A673 (cell line): ENCODE data around the gene LARP1.

Experiments
- EZH2 ChIP-seq: fragments of 200-600 bp; sonication (generic); IDR thresholded peaks from 2 replicates; pipeline ENCODE4 v1.6.1; 2017; ENCODE audit warnings: borderline replicate concordance, low read depth, mild to moderate bottlenecking, mixed read lengths, antibody characterized with exemption, low read length; ENCODE audit not compliant: poor library complexity, severe bottlenecking
- TF ChIP-seq, protein P1 (sequence below): fragments of 300-800, 200-600 bp; sonication (generic); conservative IDR thresholded peaks from 2 replicates; pipeline ENCODE4 v1.5.1; 2017; ENCODE audit warnings: low read depth, mild to moderate bottlenecking, antibody characterized with exemption, low read length, moderate library complexity, mixed read lengths

DNA sequence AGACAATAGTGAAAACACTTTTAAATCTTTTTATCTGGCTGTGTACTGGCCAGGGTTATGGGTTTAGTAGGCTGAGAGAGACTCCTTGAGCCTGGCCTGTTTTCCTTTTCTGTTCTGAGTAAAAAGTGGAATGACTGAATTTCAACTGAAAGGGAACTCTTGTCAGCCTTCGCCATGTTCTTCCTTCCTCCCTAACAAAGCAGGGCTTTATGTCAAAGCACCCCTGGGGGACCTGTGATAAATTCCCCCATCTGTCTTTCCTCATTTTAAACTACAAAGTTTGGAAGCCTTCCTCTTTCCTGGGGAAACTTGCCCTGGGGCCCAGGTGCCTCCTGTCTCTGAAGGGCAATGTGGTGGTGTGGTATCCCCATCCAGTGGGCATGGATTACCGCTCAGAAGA is 29.7 kb downstream of the LARP1 start:
- TF ChIP-seq, protein P1, sequence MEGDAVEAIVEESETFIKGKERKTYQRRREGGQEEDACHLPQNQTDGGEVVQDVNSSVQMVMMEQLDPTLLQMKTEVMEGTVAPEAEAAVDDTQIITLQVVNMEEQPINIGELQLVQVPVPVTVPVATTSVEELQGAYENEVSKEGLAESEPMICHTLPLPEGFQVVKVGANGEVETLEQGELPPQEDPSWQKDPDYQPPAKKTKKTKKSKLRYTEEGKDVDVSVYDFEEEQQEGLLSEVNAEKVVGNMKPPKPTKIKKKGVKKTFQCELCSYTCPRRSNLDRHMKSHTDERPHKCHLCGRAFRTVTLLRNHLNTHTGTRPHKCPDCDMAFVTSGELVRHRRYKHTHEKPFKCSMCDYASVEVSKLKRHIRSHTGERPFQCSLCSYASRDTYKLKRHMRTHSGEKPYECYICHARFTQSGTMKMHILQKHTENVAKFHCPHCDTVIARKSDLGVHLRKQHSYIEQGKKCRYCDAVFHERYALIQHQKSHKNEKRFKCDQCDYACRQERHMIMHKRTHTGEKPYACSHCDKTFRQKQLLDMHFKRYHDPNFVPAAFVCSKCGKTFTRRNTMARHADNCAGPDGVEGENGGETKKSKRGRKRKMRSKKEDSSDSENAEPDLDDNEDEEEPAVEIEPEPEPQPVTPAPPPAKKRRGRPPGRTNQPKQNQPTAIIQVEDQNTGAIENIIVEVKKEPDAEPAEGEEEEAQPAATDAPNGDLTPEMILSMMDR = no peak
- no peak for TF ChIP-seq EZH2
